AG08395 (cell line): ENCODE data around the gene PDE2A.

Experiments used
- DNase-seq: peaks from one replicate; pipeline ENCODE4 v3.0.0; 2012; ENCODE audit warnings: mixed read lengths, low spot score

PDE2A gene

GRCh38 chr11:72673943-72674828 is at the start of gene PDE2A:
PDE2A (minus strand) TSS chr11:72674422; CDS start chr11:72674207, 215 bp downstream.
- no peak for DNase-seq

GRCh38 chr11:72723508-72723907 is 49.3 kb upstream of the PDE2A start:
- no peak for DNase-seq

DNA sequence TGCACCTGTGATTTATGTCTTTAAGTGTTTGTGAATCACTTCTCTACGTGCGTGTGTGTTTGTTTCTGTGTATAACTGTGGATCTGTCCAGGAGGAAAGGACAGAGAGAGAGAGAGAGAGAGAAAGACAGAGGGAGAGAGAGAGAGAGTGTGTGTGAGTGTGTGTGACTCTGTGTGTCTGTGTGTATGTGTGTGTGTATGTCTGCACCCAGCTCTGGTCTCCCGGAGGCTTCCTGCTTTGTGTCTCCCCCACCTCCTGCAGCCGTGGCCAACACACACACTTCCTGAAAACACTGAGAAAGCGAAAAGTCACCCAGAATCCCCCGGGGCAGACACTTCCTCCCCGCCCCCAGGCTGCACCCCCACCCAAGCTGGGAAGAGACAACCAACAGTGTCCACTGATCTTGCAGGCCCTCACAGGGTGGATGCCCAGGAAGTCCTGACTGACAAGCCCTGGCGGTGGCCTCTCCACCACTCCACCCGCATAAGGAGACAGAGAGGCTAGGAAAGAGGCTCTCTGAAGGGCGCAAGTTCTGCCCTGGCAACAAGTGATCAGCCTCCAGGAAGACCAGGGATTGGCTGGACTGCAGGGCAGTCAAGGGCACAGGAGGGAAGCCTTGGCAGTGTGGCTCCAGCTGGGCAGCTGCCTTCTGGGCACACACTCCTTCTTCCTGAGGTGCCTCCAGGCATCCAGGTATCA is 48.0 kb upstream of the PDE2A start:
- DNase-seq: peak; percentile 97

DNA sequence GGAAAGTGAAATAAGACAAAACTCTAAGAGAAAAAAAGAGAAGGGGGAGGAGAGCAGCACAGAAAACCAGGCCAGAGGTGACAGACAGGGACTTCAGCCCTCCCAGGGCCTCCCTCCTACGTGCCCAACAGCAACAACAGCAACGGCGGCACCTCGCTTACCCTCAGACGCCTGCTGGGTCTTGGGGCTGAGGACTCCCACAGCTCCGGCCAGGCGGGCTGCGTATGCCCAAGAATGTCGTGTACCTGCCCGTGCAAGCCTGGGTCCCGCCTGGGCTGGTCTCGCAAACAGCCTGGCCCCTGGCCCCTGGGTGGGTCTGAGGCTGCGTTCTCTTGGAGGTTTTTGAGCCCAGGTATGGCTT is 47.4 kb upstream of the PDE2A start:
- DNase-seq: no peak

DNA sequence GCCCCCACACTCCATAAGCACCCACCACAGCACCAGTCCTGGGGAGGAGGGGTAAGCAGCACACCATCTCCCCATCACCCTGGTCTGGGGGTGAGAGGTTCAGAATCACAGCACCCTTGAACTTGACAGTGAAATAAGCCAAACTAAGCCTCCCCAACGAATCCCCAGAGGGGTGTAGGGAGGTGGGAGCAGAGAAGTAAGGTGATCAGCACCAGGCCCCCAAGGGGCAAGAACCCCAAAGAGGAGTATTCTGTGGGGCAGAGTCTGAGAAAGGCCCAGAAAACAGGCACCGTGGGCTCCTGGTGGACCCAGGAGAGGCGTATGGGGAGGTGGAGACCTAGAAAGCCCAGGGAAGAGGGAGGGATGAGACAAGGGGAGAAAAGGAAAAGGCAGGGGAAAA is 47.1 kb upstream of the PDE2A start:
- DNase-seq: no peak

DNA sequence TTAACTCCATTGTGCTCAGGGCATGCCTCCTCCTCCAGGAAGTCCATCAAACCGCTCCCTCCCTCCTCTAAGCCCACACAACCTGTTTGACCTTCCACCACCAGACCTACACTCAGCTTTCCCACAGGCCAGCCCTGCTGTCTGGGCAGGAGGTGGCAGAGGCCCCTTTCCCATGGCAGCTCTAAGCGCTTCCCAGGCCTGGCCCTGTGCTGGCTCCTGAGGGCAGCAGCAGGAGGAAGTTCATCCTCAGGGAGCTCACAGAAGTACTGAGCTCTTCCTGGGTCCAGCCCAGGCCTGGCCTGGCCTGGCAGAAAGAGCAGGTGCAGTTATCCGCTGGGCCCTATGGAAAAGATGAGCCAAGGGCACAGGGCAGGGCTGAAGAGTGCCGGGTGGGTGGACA is 46.6 kb upstream of the PDE2A start:
- DNase-seq: no peak

DNA sequence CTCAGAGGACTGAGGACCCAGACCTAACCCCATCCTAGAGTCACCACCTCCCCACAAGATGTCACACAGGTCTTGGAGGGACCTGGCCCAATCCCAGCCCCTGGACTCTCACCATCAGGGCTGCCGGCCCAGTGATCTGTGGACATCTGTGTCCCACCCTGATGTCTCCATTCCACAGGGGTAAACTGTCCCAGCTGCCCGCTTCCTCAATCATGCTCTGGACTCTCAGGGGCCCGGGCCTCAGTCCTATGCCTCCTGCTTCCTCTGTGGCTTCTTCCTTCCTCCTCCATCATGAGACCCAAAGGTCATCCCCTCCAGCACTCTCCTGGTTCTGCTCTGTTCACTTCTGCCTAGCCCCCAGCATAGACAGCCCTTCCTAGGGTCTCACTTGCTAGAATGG is 45.8 kb upstream of the PDE2A start:
- no peak for DNase-seq

GRCh38 chr11:72719551-72719950 is 45.3 kb upstream of the PDE2A start:
- no peak for DNase-seq

DNA sequence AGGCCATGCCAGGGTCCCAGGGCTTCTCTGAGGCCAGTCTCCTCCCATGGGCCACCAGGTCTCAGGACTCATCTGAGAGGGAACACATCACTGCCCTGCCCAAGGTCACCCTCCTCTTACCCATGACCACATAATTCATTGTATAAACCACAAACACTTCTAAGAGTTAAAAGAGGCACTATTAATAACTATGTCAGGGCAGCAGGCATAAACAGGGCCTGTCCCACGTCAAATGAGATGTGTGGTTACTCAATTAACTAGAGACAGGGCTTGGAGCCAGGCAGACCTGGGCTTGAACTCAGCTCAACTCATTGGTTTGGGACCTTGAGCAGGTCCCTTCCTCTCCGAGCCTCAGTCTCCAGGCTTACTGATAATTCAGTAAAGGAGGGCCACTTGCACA is 44.9 kb upstream of the PDE2A start:
- no peak for DNase-seq

DNA sequence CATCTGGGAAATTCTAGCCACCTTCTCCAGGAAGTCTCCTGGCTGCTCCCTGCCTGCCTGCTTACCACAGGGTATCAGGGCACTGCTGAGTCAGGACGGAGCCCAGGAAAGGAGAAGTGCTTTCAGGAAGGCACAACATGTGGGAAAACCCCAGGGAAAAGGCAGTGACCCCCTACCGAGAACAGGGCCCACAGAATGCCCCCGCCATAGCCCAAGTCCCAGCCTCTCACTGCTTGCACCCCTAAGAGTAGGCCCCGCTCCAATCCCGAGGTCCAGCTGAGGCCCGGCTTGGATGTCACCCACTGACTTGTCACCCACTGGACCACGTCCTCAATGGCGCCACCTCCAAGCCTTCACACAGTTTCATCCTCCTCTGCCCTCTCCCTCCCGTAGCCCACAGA is 43.9 kb upstream of the PDE2A start:
- no peak for DNase-seq

GRCh38 chr11:72716788-72717435 is 42.7 kb upstream of the PDE2A start:
- no peak for DNase-seq

DNA sequence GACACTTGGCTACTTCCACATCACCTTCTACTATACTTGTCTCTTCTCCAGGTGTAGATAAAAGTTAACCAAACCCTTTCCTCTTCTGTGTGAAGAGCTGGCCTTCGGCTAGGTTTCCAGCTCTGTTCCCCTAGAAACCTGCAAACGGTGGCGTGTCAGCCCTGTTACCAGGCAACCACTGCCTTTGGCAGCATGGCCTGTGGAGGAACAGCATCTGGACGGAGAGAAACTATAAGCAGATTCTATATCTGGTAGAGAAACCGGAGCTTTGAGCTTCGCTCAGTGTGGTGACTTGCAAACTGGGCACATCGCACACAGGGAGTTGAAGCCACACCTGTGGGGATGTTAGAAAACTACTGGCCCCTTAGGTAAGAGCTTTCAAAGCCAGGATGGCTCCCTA is 42.1 kb upstream of the PDE2A start:
- no peak for DNase-seq

DNA sequence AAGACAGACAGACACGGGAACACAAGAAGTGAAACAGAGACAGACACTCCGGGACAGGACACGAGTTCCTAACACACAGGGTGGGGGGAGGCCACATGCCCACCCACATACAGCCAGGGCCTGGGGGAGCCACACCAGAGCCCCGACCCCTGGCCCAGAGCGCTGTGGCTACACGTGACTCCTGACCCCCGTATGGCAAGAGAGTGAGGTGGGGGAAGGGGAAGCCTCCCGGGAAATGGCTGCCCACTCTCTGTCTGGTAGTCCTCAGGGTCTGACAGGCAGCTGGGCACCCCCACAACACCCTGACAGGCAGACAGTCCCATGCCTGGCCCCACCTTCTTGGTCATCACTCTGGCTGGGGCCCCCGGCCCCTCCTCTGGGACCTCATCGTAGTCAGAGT is 38.6 kb upstream of the PDE2A start:
- no peak for DNase-seq

- DNase-seq: peak; percentile 39
Measured at GRCh38 chr11:72712168-72712751, 38.0 kb upstream of the PDE2A start.

DNA sequence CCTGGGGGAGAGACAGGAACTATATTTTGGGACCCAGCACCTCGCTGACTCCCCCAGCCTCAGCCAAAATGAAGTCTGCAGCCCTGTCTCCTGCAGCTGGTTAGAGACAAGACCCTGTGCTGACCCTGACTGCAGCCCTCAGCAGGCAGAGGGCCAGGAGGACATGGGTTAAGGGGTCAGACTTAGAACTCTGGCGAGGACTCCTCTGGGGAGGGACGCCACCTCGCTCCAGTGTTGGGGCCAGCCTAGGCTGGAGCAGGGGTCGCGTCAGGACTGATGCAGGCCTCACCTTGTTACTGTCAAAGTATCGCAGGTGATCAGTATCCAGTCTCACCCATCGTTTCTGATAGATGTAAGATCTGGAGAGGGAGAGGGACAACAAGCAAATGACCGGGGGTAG is 36.9 kb upstream of the PDE2A start:
- no peak for DNase-seq

- no peak for DNase-seq
Measured at GRCh38 chr11:72710278-72710677, 36.1 kb upstream of the PDE2A start.

DNA sequence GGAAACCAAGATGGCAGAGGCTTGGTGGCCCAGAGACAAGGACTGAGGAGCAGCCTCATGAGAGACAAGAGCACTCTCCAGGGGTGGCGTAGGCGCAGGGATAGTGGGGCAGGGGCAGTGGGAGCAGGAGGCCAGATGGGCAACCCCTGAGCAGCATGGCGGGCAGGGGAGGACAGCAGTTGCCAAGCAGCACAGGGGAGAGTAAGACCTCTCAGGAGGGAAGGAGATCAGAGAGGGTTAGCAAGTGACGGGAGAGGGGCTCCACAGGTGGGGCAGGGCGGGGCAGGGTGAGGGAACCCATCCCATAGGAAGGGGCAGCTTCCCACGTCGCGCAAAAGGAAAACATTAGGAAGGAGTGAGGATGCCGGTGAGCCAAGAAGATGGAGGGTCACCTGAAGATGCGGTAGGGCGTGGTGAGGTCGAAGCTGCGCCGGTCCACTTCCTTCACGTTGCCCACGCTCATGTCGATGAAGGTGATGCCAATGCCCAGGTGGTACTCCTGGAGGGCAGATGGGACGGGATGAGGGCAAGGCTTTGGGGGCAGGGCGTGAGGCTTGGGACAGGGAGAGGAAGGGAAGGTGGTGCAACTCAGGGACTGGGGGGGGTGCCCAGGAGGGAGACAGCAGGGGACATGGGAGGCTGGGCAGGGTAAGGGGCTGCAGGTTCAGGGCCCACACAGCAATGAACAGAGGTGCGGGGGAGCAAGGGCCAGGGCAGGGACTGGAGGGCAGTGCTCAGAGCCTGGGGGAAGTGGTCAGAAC is 35.4 kb upstream of the PDE2A start:
- no peak for DNase-seq

GRCh38 chr11:72707032-72707431 is 32.8 kb upstream of the PDE2A start:
- DNase-seq: no peak

DNA sequence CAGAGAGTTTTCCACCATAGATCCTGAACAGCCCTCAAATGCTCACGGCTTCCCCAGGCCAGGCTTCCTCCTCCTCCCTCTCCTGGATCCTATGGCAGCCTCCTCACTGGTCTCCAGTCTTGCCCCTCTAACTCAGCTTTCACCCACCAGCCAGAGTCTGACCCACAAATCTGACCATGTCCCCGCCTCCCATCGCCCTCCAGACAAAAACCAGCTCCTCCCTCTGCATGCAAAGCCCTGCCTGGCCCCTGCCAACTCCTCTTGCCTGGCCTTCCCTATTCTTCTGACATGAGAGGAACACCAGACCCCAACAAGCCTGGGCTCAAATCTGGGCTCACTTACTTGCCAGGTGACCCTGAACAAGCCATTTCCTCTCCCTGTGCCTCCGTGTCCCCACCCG is 32.4 kb upstream of the PDE2A start:
- no peak for DNase-seq

- no peak for DNase-seq
Measured at GRCh38 chr11:72705442-72706365, 31.5 kb upstream of the PDE2A start.

GRCh38 chr11:72704783-72705265 is 30.6 kb upstream of the PDE2A start:
- no peak for DNase-seq
